OCI-LY3 (cell line): ENCODE measurements around the gene PIAS3.

Experiments
- CTCF ChIP-seq: fragments of 200-600, 300-600 bp; sonication (generic); IDR thresholded peaks from 2 replicates; pipeline ENCODE4 v1.5.1; 2014; ENCODE audit warnings: antibody characterized with exemption, low read length, low read depth
- EZH2phosphoT487 ChIP-seq: fragments of 200-600 bp; shearing (Covaris generic); IDR thresholded peaks from 2 replicates; pipeline ENCODE4 v1.6.1; 2018; ENCODE audit warnings: antibody characterized with exemption, mixed run types, low read depth

DNA sequence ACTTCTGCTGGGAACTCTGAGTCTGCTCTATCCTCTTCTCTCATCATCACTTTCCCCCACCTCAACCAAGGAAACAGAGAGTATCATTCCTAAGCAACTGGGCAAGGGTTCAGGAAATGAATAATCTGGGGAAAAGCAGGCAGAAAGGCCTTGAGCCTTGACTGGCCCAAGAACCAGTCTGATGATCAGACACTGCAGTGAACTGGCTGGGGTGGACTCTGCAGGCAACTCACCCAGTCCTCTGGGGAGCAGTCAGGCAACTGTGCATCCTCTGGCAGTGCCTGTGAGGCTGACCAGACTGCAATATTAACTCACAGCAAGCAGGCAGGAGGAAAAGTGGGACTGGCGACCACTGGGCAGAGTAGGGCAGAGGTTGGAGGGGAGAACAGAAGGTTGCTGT, 25.8 kb upstream of the PIAS3 start:
- no peak for TF ChIP-seq CTCF
- no peak for TF ChIP-seq EZH2phosphoT487
